ENCODE results near the gene BMP7.

GRCh38 chr20:57126481-57127092 is 139.9 kb downstream of the BMP7 start:
- TF ChIP-seq PATZ1 (CRISPR knock-in tag; IDR thresholded peaks at IDR 0.05; ENCODE audit: borderline replicate concordance) (no peak), BACH2 (CRISPR knock-in tag; IDR thresholded peaks at IDR 0.05; ENCODE audit: borderline replicate concordance) (no peak), ZFP3 (CRISPR knock-in tag; IDR thresholded peaks at IDR 0.05) (no peak), RARB (CRISPR knock-in tag; IDR thresholded peaks at IDR 0.05) (no peak), TOX (CRISPR knock-in tag; IDR thresholded peaks at IDR 0.05; ENCODE audit: borderline replicate concordance) (no peak), ISL1 (CRISPR knock-in tag; IDR thresholded peaks at IDR 0.05) (no peak), GLIS3 (CRISPR knock-in tag; IDR thresholded peaks at IDR 0.05) (no peak), ESRRG (CRISPR knock-in tag; IDR thresholded peaks at IDR 0.05) (no peak), TCF4 (CRISPR knock-in tag; IDR thresholded peaks at IDR 0.05; ENCODE audit: borderline replicate concordance) (no peak), OSR1 (CRISPR knock-in tag; IDR thresholded peaks at IDR 0.05) (no peak), ZNF565 (CRISPR knock-in tag; conservative IDR thresholded peaks at IDR 0.05; ENCODE audit: low read depth) (no peak)
